Measurements from ENCODE around the gene OPCML.

The OPCML gene

GRCh38 chr11:133271871-133272776, 260.2 kb downstream of the OPCML start:
- no peak for DNase-seq

DNA sequence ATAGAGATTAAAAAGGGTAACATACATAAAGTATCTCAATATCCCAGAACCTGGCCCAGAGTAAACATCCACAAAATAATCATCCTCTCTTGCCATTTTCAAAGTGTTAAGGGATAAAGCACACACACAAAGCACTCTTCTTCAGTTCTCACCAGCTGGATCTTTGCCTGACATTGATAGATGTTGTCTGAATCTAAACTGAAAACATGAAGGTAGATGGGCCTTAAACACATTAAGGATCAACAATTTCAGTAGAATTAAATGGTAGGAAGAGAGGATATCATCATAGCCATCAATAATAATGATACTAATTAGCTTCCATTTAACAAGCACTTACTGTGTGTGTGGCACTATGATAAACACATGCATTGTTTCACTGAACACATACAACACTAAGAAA, 261.1 kb downstream of the OPCML start:
- no peak for DNase-seq

- no peak for DNase-seq
Measured at GRCh38 chr11:133269267-133269666, 263.0 kb downstream of the OPCML start.

DNA sequence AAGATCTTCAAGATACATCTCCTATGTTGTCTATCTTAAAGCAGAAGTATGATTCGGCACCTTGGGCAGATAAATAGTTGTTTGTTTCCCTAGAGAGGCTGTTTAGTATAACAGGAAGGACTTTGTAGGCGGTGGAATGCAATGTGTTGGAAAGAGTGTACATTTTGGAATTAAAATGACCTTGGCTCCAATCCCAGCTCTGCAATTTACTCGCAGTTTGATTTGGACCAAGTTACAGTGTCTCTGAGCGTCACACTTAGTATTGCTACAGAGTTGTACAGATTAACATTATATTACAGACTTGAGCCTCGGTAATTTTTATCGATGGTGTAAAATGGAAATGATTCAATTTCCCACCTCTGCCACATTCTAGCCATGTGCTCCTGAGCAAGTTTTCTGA, 265.3 kb downstream of the OPCML start:
- no peak for DNase-seq

DNA sequence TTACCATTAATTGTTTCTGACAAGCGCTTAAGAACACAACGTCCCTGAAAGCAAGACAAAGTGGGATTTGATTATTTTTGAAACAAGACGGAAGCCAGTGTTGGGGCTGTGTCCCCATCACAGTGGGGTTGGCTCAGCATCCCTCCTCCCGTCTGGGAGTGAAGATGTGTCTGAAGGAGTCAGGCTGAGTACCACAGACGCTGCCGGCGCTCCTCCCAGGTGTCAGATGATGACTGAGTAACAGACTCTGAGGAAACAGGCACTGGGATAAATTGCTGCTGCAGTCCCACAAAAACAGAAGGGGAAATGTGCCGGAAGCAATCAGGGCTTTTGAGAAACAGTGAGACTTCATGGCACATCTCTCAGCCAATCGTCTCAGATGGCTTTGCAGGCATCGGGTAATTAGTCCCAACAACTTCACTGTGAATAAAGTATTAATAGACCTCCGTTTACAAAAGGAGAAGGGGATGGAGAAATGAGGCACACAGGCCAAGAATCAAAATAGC, 266.7 kb downstream of the OPCML start:
- DNase-seq, result no peak

- DNase-seq, result no peak
Measured at GRCh38 chr11:133263332-133263731, 269.0 kb downstream of the OPCML start.

GRCh38 chr11:133258751-133259150, 273.6 kb downstream of the OPCML start:
- DNase-seq, result no peak

DNA sequence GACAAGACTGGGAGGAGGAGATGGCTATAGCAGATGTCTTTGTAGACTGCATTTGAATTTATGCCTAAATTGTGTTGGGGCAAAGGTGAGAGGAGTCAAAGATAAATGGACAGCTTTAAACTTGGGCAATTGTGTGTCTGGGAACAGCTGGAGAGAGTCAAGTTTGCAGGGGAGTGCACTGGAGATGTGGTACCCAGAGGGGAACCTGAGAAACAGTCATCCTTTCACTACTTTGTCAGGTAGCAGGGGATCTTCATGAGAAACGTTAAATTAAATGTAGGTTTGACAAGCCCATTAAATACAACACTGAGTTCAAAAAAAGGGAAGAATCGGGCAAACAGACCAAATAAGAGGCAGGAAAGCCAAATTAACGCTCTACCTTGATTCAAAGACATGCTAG, 277.7 kb downstream of the OPCML start:
- no peak for DNase-seq

DNA sequence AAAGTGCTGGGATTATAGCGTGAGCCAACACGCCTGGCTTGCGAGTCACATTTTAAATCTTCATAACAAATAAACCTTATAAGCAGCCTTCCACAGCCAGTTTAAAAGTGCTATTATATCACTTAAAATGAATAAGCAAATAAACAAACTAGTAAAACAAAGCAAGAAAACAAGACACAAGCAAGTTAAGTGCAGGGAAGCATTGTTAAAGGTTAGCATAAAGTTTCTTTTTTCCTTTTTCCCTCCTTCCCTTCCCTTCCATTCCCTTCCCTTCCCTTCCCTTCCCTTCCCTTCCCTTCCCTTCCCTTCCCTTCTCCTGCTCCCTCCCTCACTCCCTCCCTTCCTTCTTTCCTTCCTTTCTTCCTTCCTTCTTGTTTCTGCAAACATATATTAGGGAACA, 278.7 kb downstream of the OPCML start:
- DNase-seq, result no peak

GRCh38 chr11:133251841-133252240, 280.5 kb downstream of the OPCML start:
- no peak for DNase-seq

DNA sequence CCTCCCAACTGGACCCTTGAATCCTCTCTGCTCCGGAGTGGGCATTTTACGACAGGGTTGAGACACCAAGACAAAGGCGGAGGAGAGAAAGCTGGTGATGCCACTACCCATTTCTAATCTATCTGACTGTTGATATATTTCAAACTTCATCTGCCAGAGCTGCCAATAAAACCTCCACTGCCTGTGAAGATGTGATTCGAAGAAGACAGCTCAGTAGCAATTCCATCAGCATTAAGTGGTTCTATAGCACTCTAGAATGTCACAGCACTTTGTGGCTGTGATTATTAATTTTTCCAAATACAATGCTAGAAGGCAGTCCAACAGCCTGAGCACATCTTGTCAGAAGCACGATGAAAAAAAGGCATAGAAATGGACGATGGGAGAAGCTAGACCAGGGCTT, 282.8 kb downstream of the OPCML start:
- no peak for DNase-seq

- no peak for DNase-seq
Measured at GRCh38 chr11:133249065-133249464, 283.2 kb downstream of the OPCML start.

DNA sequence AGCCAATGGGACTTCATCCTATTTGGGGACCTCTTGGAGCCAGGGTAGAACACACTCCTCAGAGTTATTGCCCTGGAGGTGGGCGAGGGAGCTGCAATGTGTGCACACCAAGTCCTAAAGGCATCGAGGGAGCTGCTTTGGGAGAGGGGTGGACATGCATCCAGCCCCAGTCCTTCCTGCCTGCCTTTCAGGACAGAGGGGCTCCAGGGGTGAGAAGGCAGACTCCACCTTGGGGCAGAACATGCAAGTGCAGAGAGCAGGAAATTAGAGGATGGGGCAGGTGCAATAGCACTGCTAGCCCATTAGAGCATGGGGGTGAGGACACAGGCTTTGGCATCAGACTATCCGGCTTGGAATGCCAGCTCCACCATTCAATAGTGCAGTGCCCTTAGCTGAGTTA, 288.5 kb downstream of the OPCML start:
- DNase-seq, result no peak

DNA sequence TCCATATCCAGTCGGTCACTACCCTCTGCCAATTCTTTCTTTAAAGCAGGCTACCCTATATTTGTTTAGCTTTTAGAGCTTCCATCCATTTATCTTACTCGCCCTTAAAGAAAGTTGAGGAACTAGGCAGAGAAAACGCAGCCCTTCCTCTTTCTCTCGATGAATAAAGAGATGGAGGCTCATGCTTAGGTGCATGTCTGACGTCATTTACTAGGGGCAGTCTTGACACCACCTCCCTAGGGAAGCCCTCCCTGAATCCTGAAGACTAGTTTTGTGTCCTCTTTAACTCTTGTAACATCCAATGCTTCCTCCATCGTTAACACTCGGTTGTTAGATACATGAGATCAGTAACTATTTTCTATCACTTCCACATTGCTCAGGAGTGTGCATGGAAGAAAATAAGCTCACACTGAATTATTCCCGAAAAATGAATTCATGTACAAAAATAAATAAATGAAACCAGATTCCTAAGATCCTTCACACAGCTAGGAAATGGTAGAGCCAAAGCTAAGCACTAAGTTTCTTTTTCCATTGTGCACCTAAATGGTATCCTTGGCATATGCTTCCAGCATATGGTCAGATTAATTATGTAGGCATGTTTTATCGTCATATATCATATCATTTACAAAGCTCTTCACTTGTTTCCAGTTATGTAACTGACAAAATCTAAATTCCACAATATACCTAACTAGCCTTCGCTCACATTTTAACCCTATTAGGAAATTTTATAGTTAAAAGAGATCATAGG, 291.2 kb downstream of the OPCML start:
- no peak for DNase-seq

- DNase-seq, result no peak
Measured at GRCh38 chr11:133239575-133239974, 292.7 kb downstream of the OPCML start.

DNA sequence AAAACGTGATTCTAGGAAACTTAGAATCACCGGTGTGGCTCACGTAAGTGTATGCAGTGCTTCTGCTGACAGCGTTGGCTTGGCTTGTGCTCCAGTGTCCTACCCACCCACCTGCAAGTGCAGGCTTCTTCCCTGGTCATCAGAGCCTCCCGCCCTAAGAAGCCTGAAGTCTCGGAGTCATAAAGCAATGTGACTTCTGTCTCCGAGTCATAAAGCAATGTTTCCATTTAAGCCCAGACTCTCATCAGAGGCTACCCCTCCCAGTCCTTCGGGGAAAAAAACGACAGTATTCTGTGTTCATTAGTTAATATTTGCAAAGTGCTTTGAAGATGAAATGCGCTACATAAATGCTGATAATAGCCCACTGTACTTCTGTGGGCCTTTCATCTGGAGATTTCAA, 293.8 kb downstream of the OPCML start:
- no peak for DNase-seq

GRCh38 chr11:133238027-133238426, 294.3 kb downstream of the OPCML start:
- no peak for DNase-seq

DNA sequence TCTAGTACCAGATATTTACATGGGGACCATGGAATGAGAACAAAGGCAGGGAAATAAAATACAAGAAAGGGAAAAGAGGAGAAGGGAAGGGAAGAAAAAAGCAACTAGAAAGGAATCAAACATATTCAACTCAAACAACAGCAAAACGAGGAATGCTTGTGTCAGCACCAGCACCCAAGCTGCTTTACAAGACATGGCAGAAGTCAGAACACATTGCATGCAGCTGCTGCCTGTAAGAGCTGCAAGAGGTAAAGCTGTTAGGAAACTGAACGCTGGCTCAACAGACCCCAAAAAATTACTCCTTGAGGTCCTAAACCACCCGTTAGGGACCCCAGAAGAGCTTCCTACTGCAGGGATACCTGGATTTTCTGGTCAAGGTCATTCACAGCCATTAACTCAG, 296.9 kb downstream of the OPCML start:
- no peak for DNase-seq

- no peak for DNase-seq
Measured at GRCh38 chr11:133234883-133235282, 297.4 kb downstream of the OPCML start.

- no peak for DNase-seq
Measured at GRCh38 chr11:133232665-133233064, 299.6 kb downstream of the OPCML start.

GRCh38 chr11:133230431-133230830, 301.9 kb downstream of the OPCML start:
- no peak for DNase-seq

- no peak for DNase-seq
Measured at GRCh38 chr11:133228471-133229329, 303.6 kb downstream of the OPCML start.

DNA sequence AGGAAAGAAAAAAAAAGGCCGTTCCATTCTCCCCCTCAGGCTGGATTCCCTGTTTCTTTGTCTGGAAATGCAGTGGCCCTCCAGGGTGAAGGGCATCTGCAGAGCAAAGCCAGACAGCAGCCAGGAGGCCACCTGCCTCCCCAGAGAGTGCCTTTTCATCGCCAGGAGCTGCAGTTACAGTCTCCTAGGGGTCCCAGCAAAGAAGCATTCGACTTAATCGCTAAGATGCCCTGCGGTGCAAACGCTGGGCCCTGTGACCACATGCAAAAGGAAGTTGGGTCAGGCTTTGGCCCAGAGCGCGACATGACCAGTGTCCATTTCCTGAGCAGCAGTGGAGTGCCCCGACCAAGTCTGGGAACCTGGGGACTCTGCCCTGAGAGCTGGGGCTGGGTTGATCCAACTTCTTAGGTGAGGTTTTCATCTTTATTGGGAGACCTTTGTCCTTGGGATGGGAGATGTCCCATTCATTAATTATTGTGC, 304.6 kb downstream of the OPCML start:
- no peak for DNase-seq
